SK-N-SH (cell line): ENCODE results near the gene SYDE1.

Experiments used
- CHD2 ChIP-seq: fragments of 150-350 bp; IDR thresholded peaks from 2 replicates; pipeline ENCODE4 v1.6.1; 2018; ENCODE audit warnings: low read length; ENCODE audit not compliant: partially characterized antibody
- EP300 ChIP-seq, 2 experiments: IDR thresholded peaks; 2 replicates each; pipeline versions ENCODE4 v1.4.0 to v1.6.1; 2012; ENCODE audit warnings: borderline replicate concordance in 1 of 2, low read depth in 1 of 2, low read length in 1 of 2
- EZH2phosphoT487 ChIP-seq: fragments of 200-600 bp; sonication (generic); IDR thresholded peaks from 2 replicates; pipeline ENCODE4 v1.6.1; 2017; ENCODE audit warnings: low read depth, mixed run types, mild to moderate bottlenecking, antibody characterized with exemption, moderate library complexity, borderline replicate concordance
- MEF2A ChIP-seq: IDR thresholded peaks from 2 replicates; pipeline ENCODE4 v1.4.0; 2012; ENCODE audit warnings: low read depth, borderline replicate concordance
- RCOR1 ChIP-seq: fragments of 150-350 bp; IDR thresholded peaks from 2 replicates; pipeline ENCODE4 v1.6.1; 2017; ENCODE audit warnings: antibody characterized with exemption, low read length
- RFX5 ChIP-seq: IDR thresholded peaks from 2 replicates; pipeline ENCODE4 v1.6.1; 2012; ENCODE audit warnings: mild to moderate bottlenecking, improper control_type of control experiment, low read length
- TCF12 ChIP-seq: IDR thresholded peaks from 2 replicates; pipeline ENCODE4 v1.4.0; 2012
- USF1 ChIP-seq: IDR thresholded peaks from 2 replicates; pipeline ENCODE4 v1.4.0; 2012; ENCODE audit warnings: low read depth, borderline replicate concordance
- YY1 ChIP-seq: IDR thresholded peaks from 2 replicates; pipeline ENCODE4 v1.4.0; 2012; ENCODE audit warnings: low read depth, mild to moderate bottlenecking
- TF ChIP-seq, protein P1 (sequence below): fragments of 200-600 bp; sonication (generic); IDR thresholded peaks from 2 replicates; pipeline ENCODE4 v1.6.1; 2017; ENCODE audit warnings: antibody characterized with exemption, mild to moderate bottlenecking, moderate library complexity

- TF ChIP-seq, protein P1, sequence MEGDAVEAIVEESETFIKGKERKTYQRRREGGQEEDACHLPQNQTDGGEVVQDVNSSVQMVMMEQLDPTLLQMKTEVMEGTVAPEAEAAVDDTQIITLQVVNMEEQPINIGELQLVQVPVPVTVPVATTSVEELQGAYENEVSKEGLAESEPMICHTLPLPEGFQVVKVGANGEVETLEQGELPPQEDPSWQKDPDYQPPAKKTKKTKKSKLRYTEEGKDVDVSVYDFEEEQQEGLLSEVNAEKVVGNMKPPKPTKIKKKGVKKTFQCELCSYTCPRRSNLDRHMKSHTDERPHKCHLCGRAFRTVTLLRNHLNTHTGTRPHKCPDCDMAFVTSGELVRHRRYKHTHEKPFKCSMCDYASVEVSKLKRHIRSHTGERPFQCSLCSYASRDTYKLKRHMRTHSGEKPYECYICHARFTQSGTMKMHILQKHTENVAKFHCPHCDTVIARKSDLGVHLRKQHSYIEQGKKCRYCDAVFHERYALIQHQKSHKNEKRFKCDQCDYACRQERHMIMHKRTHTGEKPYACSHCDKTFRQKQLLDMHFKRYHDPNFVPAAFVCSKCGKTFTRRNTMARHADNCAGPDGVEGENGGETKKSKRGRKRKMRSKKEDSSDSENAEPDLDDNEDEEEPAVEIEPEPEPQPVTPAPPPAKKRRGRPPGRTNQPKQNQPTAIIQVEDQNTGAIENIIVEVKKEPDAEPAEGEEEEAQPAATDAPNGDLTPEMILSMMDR: no peak
- TF ChIP-seq MEF2A (no peak), EZH2phosphoT487 (no peak), CHD2 (no peak), RFX5 (no peak), EP300 (IDR thresholded peaks at IDR 0.05; ENCODE audit: borderline replicate concordance in 1 of 2, low read depth in 1 of 2, low read length in 1 of 2) (no peak), TCF12 (no peak), YY1 (no peak), USF1 (no peak), RCOR1 (no peak)
These were observed 6.3 kb downstream of the SYDE1 start for GRCh38 chr19:15113245-15114152.
